Measurements from ENCODE around the gene CENPC. TPM values are rescaled to one million over a fixed set of nuclear protein-coding genes. Genes with fewer than 3 reads are reported as not detected.

The CENPC gene
- total and polyA plus RNA-seq, 2 donors (not counting 1 experiment from before 2014, with no cell fraction given), result 7.6 to 15.4 TPM

- H3K27me3 ChIP-seq (ENCODE audit: control insufficient read depth, insufficient read depth, low read length), result no peaks in the 10 kb centered on the region
- H2AFZ ChIP-seq (ENCODE audit: low read length), result no peak overlapping the region
- H3K4me3 ChIP-seq (replicated peaks in 1 of 4; ENCODE audit: control extremely low read depth in 1 of 4, insufficient read depth in 1 of 4, low read depth in 3 of 4, low read length in 4 of 4), result no peak overlapping the region
- H3K4me1 ChIP-seq (ENCODE audit: control insufficient read depth, extremely low read depth, insufficient read depth, low read length), result peaks cover 2% of the 10 kb centered on the region
- no peaks in the 10 kb centered on the region for H3K36me3 ChIP-seq (ENCODE audit: control insufficient read depth, insufficient read depth, low read length)
- H4K20me1 ChIP-seq (ENCODE audit: control insufficient read depth, extremely low read depth, insufficient read depth, low read length), result no peaks in the 10 kb centered on the region
- H3K9me3 ChIP-seq (ENCODE audit: control insufficient read depth, insufficient read depth, low read depth, low read length), result no peaks in the 10 kb centered on the region
- no peak overlapping the region for H3K9ac ChIP-seq (ENCODE audit: insufficient read depth, low read length)
- peaks cover 27% of the 10 kb centered on the region for H3K79me2 ChIP-seq (ENCODE audit: control insufficient read depth, insufficient read depth, low read length)
- TF ChIP-seq EZH2 (IDR thresholded peaks at IDR 0.05; ENCODE audit: low read length, missing control alignments) (no peak), CTCF (conservative IDR thresholded peaks at IDR 0.05 in 1 of 2, IDR thresholded peaks at IDR 0.05 in 1 of 2; ENCODE audit: low read depth in 1 of 2, low read length in 2 of 2) (no peak)
- no peak overlapping the region for H3K27ac ChIP-seq (ENCODE audit: insufficient read depth, low read length)
- H3K4me2 ChIP-seq (ENCODE audit: extremely low read depth, insufficient read depth, low read length), result no peak overlapping the region
- no peak for DNase-seq (ENCODE audit: low read depth in 2 of 2)
Observed at GRCh38 chr4:67546971-67547370, 1.7 kb upstream of the CENPC start.

- DNase-seq (ENCODE audit: low read depth in 2 of 2), result no peak
- Histone ChIP-seq H3K4me2 (ENCODE audit: extremely low read depth, insufficient read depth, low read length) (peak overlapping the region; percentile 69), H2AFZ (ENCODE audit: low read length) (peak overlapping the region; percentile 73), H3K4me1 (ENCODE audit: control insufficient read depth, extremely low read depth, insufficient read depth, low read length) (peaks cover 2% of the 10 kb centered on the region), H3K9ac (ENCODE audit: insufficient read depth, low read length) (no peak overlapping the region), H3K79me2 (ENCODE audit: control insufficient read depth, insufficient read depth, low read length) (peaks cover 27% of the 10 kb centered on the region), H3K27ac (ENCODE audit: insufficient read depth, low read length) (no peak overlapping the region), H4K20me1 (ENCODE audit: control insufficient read depth, extremely low read depth, insufficient read depth, low read length) (no peaks in the 10 kb centered on the region), H3K9me3 (ENCODE audit: control insufficient read depth, insufficient read depth, low read depth, low read length) (no peaks in the 10 kb centered on the region), H3K36me3 (ENCODE audit: control insufficient read depth, insufficient read depth, low read length) (no peaks in the 10 kb centered on the region), H3K27me3 (ENCODE audit: control insufficient read depth, insufficient read depth, low read length) (no peaks in the 10 kb centered on the region), H3K4me3 (replicated peaks in 1 of 4; ENCODE audit: control extremely low read depth in 1 of 4, insufficient read depth in 1 of 4, low read depth in 3 of 4, low read length in 4 of 4) (peak overlapping the region; percentile 27 to 82 (median 55))
- TF ChIP-seq CTCF (conservative IDR thresholded peaks at IDR 0.05 in 1 of 2, IDR thresholded peaks at IDR 0.05 in 1 of 2; ENCODE audit: low read depth in 1 of 2, low read length in 2 of 2) (no peak), EZH2 (IDR thresholded peaks at IDR 0.05; ENCODE audit: low read length, missing control alignments) (no peak)
Observed at GRCh38 chr4:67546004-67546356, 677 bp upstream of the CENPC start.

GRCh38 chr4:67542076-67542475, 3.2 kb downstream of the CENPC start:
- no peak for TF ChIP-seq EZH2 (IDR thresholded peaks at IDR 0.05; ENCODE audit: low read length, missing control alignments)
- no peak for TF ChIP-seq CTCF (conservative IDR thresholded peaks at IDR 0.05 in 1 of 2, IDR thresholded peaks at IDR 0.05 in 1 of 2; ENCODE audit: low read depth in 1 of 2, low read length in 2 of 2)
- Histone ChIP-seq H3K27me3 (ENCODE audit: control insufficient read depth, insufficient read depth, low read length) (no peaks in the 10 kb centered on the region), H3K4me1 (ENCODE audit: control insufficient read depth, extremely low read depth, insufficient read depth, low read length) (peaks cover 2% of the 10 kb centered on the region), H3K4me2 (ENCODE audit: extremely low read depth, insufficient read depth, low read length) (no peak overlapping the region), H2AFZ (ENCODE audit: low read length) (no peak overlapping the region), H4K20me1 (ENCODE audit: control insufficient read depth, extremely low read depth, insufficient read depth, low read length) (no peaks in the 10 kb centered on the region), H3K27ac (ENCODE audit: insufficient read depth, low read length) (no peak overlapping the region), H3K9ac (ENCODE audit: insufficient read depth, low read length) (no peak overlapping the region), H3K36me3 (ENCODE audit: control insufficient read depth, insufficient read depth, low read length) (no peaks in the 10 kb centered on the region), H3K9me3 (ENCODE audit: control insufficient read depth, insufficient read depth, low read depth, low read length) (no peaks in the 10 kb centered on the region), H3K4me3 (replicated peaks in 1 of 4; ENCODE audit: control extremely low read depth in 1 of 4, insufficient read depth in 1 of 4, low read depth in 3 of 4, low read length in 4 of 4) (no peak overlapping the region), H3K79me2 (ENCODE audit: control insufficient read depth, insufficient read depth, low read length) (peaks cover 27% of the 10 kb centered on the region)
- no peak for DNase-seq (ENCODE audit: low read depth in 2 of 2)

Data from fibroblast of lung (primary cell).